Stromal cell of bone marrow (primary cell): ENCODE results near the gene SIK3.

Experiments used
- DNase-seq: peaks from one replicate; pipeline ENCODE4 v3.0.0-alpha.2; 2012; ENCODE audit warnings: low read depth

Gene SIK3

GRCh38 chr11:117110294-117110950 is 12.2 kb upstream of the SIK3 start:
- DNase-seq = no peak

- DNase-seq = no peak
Measured at GRCh38 chr11:117107701-117108590, 9.7 kb upstream of the SIK3 start.

GRCh38 chr11:117100556-117100955 is 2.3 kb upstream of the SIK3 start:
- DNase-seq = no peak

GRCh38 chr11:117099696-117100095 is 1.5 kb upstream of the SIK3 start:
- no peak for DNase-seq

GRCh38 chr11:117097389-117098268 is 599 bp downstream of the SIK3 start:
- DNase-seq = no peak

GRCh38 chr11:117097014-117097388 is 1.2 kb downstream of the SIK3 start:
- DNase-seq = no peak

GRCh38 chr11:117096201-117096991 is 1.8 kb downstream of the SIK3 start:
- DNase-seq = no peak

GRCh38 chr11:117095284-117096161 is 2.7 kb downstream of the SIK3 start:
- DNase-seq = no peak

GRCh38 chr11:117094776-117095175 is 3.5 kb downstream of the SIK3 start:
- no peak for DNase-seq

GRCh38 chr11:117092951-117093590 is 5.2 kb downstream of the SIK3 start:
- DNase-seq = no peak

- no peak for DNase-seq
Measured at GRCh38 chr11:117091753-117092477, 6.3 kb downstream of the SIK3 start.

GRCh38 chr11:117090111-117090706 is 8.0 kb downstream of the SIK3 start:
- DNase-seq = no peak

- DNase-seq = no peak
Measured at GRCh38 chr11:117089685-117090084, 8.5 kb downstream of the SIK3 start.

- DNase-seq = no peak
Measured at GRCh38 chr11:117087446-117087845, 10.8 kb downstream of the SIK3 start.

GRCh38 chr11:117084992-117085391 is 13.2 kb downstream of the SIK3 start:
- DNase-seq = no peak

GRCh38 chr11:117083011-117083935 is 15.0 kb downstream of the SIK3 start:
- no peak for DNase-seq

GRCh38 chr11:117081908-117082307 is 16.3 kb downstream of the SIK3 start:
- no peak for DNase-seq

- DNase-seq = no peak
Measured at GRCh38 chr11:117080370-117080769, 17.9 kb downstream of the SIK3 start.
